Spleen (tissue), 11 donors: ENCODE results near the gene PDE10A. TPM values are rescaled to one million over a fixed set of nuclear protein-coding genes. Genes with fewer than 3 reads are reported as not detected.
"Not testable (repeated sequence)": the region's sequence is repeated elsewhere in the genome, so short reads cannot be mapped to it uniquely, and the experiment has no call there.

Experiments
- DNase-seq: peaks from one replicate; pipeline ENCODE4 v3.0.0-alpha.2; 2020
- H3K27ac ChIP-seq, 8 donors: fragments of 200-600 bp; sonication (generic) in 7 of 8; 1 replicate in 4 of 8; 2 replicates in 4 of 8; pipeline versions ENCODE4 v1.5.0 to v1.8.0; 2016 to 2021; ENCODE audit warnings: inconsistent platforms in 4 of 8, mild to moderate bottlenecking in 4 of 8, moderate library complexity in 1 of 8
- H3K27me3 ChIP-seq, 7 donors: fragments of 200-600 bp; sonication (generic) in 6 of 7; replicated peaks in 1 of 7; 1 replicate in 4 of 7; 2 replicates in 3 of 7; pipeline versions ENCODE4 v1.5.0 to v1.8.0; 2016 to 2021; ENCODE audit warnings: inconsistent platforms in 3 of 7, mild to moderate bottlenecking in 1 of 7
- H3K36me3 ChIP-seq, 6 donors: fragments of 200-600 bp; sonication (generic) in 5 of 6; 1 replicate in 4 of 6; 2 replicates in 2 of 6; pipeline versions ENCODE4 v1.5.0 to v1.8.0; 2016 to 2021; ENCODE audit warnings: inconsistent platforms in 2 of 6
- H3K4me1 ChIP-seq, 6 donors: fragments of 200-600 bp; sonication (generic) in 5 of 6; 1 replicate in 3 of 6; 2 replicates in 3 of 6; pipeline versions ENCODE4 v1.5.0 to v1.8.0; 2016 to 2021; ENCODE audit warnings: inconsistent platforms in 3 of 6
- H3K4me3 ChIP-seq, 8 donors: fragments of 200-600 bp; sonication (generic) in 7 of 8; 1 replicate in 4 of 8; 2 replicates in 4 of 8; pipeline versions ENCODE4 v1.5.0 to v1.8.0; 2016 to 2021; ENCODE audit warnings: inconsistent platforms in 4 of 8, mild to moderate bottlenecking in 4 of 8, moderate library complexity in 2 of 8
- H3K9me3 ChIP-seq, 8 donors: fragments of 200-600 bp; sonication (generic) in 7 of 8; 1 replicate in 4 of 8; 2 replicates in 4 of 8; pipeline versions ENCODE4 v1.5.0 to v1.8.0; 2016 to 2021; ENCODE audit warnings: inconsistent platforms in 4 of 8
- POLR2A ChIP-seq, 3 donors: fragments of 450-650 bp; IDR thresholded peaks; one replicate each; pipeline ENCODE4 v1.5.1; 2017; ENCODE audit warnings: antibody characterized with exemption in 3 of 3, mild to moderate bottlenecking in 1 of 3
- POLR2AphosphoS5 ChIP-seq, 3 donors: sonication (generic); formaldehyde crosslinking; IDR thresholded peaks; one replicate each; pipeline ENCODE4 v1.5.1; 2017; ENCODE audit warnings: antibody characterized with exemption in 3 of 3
- WGBS, 5 donors: extraction: QIAGEN DNeasy Blood & Tissue Kit in 3 of 5; methylation state at CpG; one replicate each; pipeline versions ENCODE4 v1.1.5 to v1.1.7; 2013 to 2018; 5-methylcytosine and 5-hydroxymethylcytosine counted together
- intact Hi-C: fragments of 100-400 bp; cut with DNase I; formaldehyde crosslinking; loops from one replicate; pipeline ENCODE4 v1.15.0; 2023; ENCODE audit warnings: low total_unique reads
- polyA plus RNA-seq, 3 donors: library from polyadenylated mRNA; stranded (reverse); fragments of 200-250 nt; gene quantifications; one replicate each; pipeline ENCODE4 v1.2.1, GENCODE V29; 2013
- total RNA-seq, 7 donors: library from RNA; depleted of rRNA in 3 of 7; stranded (reverse); fragments of >200 nt in 3 of 7; fragmentation: NEBNext Ultra II Directional in 4 of 7; extraction: Animal tissue kit (Norgen Biotek cat#: 25700) in 4 of 7; gene quantifications; one replicate each; pipeline versions ENCODE4 v1.1.0 to v1.2.1, GENCODE V29; 2016 to 2021
- TF ChIP-seq, protein P1 (sequence below), 11 experiments: fragments of 200-600 bp in 7 of 11; fragments of 450-650 bp in 4 of 11; sonication (generic) in 4 of 11; IDR thresholded peaks in 8 of 11; conservative IDR thresholded peaks in 3 of 11; 1 replicate in 7 of 11; 2 replicates in 4 of 11; pipeline versions ENCODE4 v1.4.0 to v1.8.0; 2016 to 2021; ENCODE audit warnings: antibody characterized with exemption in 11 of 11, inconsistent platforms in 4 of 11, mild to moderate bottlenecking in 1 of 11
- donor health status: healthy with polysubstance abuse.
- donor health status: DM: no; HTN: no; CAD: no; lungs with moderate emphysema.
- donor health status: DM: no; HTN: no; CAD: no.
- donor health status: Bipolar disorder and iron deficiency.
- donor health status: healthy.
- donor health status: DM: no; HTN: no; CAD: no.
- donor health status: DM: yes; HTN: yes; CAD: no.

Gene PDE10A
- total and polyA plus RNA-seq, 10 donors, result 1.1 to 28.2 (median 9.6) TPM

DNA sequence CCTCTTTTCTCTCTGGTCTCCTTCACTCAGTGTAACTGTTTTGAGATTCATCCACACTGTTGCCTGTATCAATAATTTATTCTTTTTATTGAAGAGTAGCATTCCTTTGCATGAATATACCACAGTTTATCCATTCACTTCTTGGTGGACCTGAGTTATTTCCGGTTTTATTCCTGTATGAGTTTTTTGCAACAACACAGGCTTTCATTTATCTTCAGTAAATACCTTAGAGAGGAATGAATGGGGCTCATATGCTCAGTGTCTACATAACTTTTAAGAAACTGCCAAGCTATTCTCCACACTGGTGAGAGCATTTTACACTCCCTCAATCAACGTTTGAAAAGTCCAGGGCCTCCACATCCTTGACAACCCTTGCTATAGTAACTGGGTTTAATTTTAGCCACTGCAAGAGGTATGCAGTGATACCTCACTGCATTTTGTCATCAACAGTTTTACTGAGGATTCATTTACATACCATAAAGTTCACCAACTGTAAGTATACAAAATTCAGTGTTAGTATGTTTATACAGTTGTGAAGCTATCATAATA, 154.6 kb downstream of the PDE10A start:
- Histone ChIP-seq H3K36me3 (no peaks in the 10 kb centered on the region), H3K9me3 (no peaks in the 10 kb centered on the region), H3K27ac (no peak overlapping the region), H3K4me1 (no peaks in the 10 kb centered on the region), H3K27me3 (no peaks in the 10 kb centered on the region), H3K4me3 (no peak overlapping the region)
- TF ChIP-seq POLR2A (IDR thresholded peaks at IDR 0.05), result no peak
- TF ChIP-seq POLR2AphosphoS5 (IDR thresholded peaks at IDR 0.05), result no peak
- TF ChIP-seq, protein P1, sequence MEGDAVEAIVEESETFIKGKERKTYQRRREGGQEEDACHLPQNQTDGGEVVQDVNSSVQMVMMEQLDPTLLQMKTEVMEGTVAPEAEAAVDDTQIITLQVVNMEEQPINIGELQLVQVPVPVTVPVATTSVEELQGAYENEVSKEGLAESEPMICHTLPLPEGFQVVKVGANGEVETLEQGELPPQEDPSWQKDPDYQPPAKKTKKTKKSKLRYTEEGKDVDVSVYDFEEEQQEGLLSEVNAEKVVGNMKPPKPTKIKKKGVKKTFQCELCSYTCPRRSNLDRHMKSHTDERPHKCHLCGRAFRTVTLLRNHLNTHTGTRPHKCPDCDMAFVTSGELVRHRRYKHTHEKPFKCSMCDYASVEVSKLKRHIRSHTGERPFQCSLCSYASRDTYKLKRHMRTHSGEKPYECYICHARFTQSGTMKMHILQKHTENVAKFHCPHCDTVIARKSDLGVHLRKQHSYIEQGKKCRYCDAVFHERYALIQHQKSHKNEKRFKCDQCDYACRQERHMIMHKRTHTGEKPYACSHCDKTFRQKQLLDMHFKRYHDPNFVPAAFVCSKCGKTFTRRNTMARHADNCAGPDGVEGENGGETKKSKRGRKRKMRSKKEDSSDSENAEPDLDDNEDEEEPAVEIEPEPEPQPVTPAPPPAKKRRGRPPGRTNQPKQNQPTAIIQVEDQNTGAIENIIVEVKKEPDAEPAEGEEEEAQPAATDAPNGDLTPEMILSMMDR (IDR thresholded peaks at IDR 0.05 in 8 of 11, conservative IDR thresholded peaks at IDR 0.05 in 3 of 11), result no peak
- 53 to 69% (median 58%) methylated on average over 2 of the region's 2 CpGs for WGBS, 5 donors
- intact Hi-C loops, result no loop called here
- DNase-seq, result no peak

DNA sequence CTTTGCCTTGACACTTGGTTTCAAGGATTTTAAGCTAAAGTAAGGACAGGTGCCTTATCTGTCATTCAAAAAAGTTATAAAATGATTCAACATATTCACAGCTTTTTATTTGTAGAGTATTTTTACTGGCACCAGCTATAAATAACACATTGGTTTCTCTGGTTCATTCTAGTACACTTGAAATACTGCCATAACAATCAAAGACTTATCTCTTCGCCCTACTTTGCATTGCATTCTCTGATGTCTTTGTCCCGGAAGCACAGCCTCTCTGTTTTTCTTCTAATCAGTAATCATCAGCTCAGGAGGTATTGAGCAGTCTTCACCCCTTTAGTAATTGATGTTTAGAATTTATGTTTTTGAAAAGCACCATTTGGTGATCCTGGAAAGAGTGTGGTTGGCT, 156.4 kb downstream of the PDE10A start:
- no peaks in the 10 kb centered on the region for H3K36me3 ChIP-seq
- no peak for DNase-seq
- intact Hi-C loops, result no loop called here
- no peak overlapping the region for H3K4me3 ChIP-seq
- H3K9me3 ChIP-seq, result no peaks in the 10 kb centered on the region
- H3K27me3 ChIP-seq, result no peaks in the 10 kb centered on the region
- no peaks in the 10 kb centered on the region for H3K4me1 ChIP-seq
- 75 to 88% (median 76%) methylated on average over 2 of the region's 2 CpGs for WGBS, 5 donors
- no peak overlapping the region for H3K27ac ChIP-seq
- TF ChIP-seq, protein P1 (IDR thresholded peaks at IDR 0.05 in 8 of 11, conservative IDR thresholded peaks at IDR 0.05 in 3 of 11), result no peak
- TF ChIP-seq POLR2AphosphoS5 (IDR thresholded peaks at IDR 0.05) (no peak), POLR2A (IDR thresholded peaks at IDR 0.05) (no peak)

DNA sequence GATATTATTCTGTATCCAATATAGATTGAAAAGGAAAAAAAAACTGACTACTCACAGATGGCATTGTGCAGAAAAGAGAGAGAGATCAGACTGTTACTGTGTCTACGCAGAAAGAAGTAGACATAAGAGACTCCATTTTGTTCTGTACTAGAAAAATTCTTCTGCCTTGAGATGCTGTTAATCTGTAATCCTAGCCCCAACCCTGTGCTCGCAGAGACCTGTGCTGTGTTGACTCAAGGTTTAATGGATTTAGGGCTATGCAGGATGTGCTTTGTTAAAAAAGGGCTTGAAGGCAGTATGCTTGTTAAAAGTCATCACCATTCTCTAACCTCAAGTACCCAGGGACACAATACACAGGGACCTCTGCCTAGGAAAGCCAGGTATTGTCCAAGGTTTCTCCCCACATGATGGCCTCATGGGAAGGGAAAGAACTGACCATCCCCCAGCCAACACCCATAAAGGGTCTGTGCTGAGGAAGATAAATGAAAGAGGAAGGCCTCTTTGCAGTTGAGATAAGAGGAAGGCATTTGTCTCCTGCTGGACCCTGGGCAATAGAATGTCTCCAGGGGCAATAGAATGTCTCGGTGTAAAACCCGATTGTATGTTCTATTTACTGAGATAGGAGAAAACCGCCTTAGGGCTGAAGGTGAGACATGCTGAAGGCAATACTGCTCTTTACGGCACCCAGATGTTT, 162.7 kb downstream of the PDE10A start:
- WGBS, 5 donors, result 83 to 89% (median 87%) methylated on average over 6 of the region's 6 CpGs
- H3K4me3 ChIP-seq, H3K27me3 ChIP-seq, H3K36me3 ChIP-seq, H3K9me3 ChIP-seq, intact Hi-C loops, DNase-seq, H3K4me1 ChIP-seq, H3K27ac ChIP-seq: not testable (repeated sequence)

DNA sequence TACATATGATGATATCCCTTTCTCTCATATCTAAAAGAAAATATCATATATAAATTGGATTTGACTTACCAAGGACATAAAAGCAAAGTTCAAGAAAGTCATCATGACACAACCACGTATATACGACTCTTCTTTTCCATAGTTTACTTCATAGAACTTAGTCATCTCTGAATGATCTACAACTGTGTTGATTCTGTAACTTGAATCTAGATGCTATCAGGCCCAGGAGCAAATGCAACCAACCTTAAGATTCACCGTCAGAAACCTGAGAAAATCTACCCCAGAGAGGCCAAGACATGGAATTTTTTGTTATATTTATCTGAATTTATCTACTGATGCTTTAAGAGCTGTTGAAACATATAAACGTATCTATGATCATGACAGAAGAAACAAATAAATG, 165.6 kb downstream of the PDE10A start:
- Histone ChIP-seq H3K36me3 (no peaks in the 10 kb centered on the region), H3K4me3 (no peak overlapping the region), H3K27ac (no peak overlapping the region), H3K4me1 (no peaks in the 10 kb centered on the region), H3K9me3 (peaks cover 0 to 7% (median 0%) of the 10 kb centered on the region in 8 donors), H3K27me3 (no peaks in the 10 kb centered on the region)
- WGBS, 5 donors, result 90 to 96% (median 91%) methylated on average over 4 of the region's 4 CpGs
- intact Hi-C loops, result no loop called here
- DNase-seq, result no peak
- TF ChIP-seq POLR2A (IDR thresholded peaks at IDR 0.05), result no peak
- TF ChIP-seq, protein P1 (IDR thresholded peaks at IDR 0.05 in 8 of 11, conservative IDR thresholded peaks at IDR 0.05 in 3 of 11), result no peak
- no peak for TF ChIP-seq POLR2AphosphoS5 (IDR thresholded peaks at IDR 0.05)
